Endothelial cell of umbilical vein (primary cell): ENCODE data around the gene KIAA1217. TPM values are rescaled to one million over a fixed set of nuclear protein-coding genes. Genes with fewer than 3 reads are reported as not detected.

Experiments
- BruUV-seq: library from RNA; stranded (reverse); fragments of 400-500 nt; replicated peaks from 2 replicates; lab custom pipeline; 2021; lab: Mats Ljungman, UMichigan
- CTCF ChIA-PET: fragments of 300-600, 350-600 bp; sonication (Branson Sonifier 250); formaldehyde crosslinking; loops from one replicate; lab custom pipeline; 2021; ENCODE audit warnings: antibody characterized with exemption, inconsistent platforms; lab: Charles Lee
- POLR2A ChIA-PET: fragments of 300-600, 350-600 bp; sonication (Branson Sonifier 250); formaldehyde crosslinking; loops from one replicate; lab custom pipeline; 2021; ENCODE audit warnings: antibody characterized with exemption, inconsistent platforms; lab: Charles Lee
- DNase-seq: peaks from one replicate; pipeline ENCODE4 v3.0.0-alpha.2; 2011; ENCODE audit warnings: low read depth, low spot score
- FAIRE-seq: peaks from 2 replicates; lab custom pipeline; 2011; peaks lifted over from hg19 to GRCh38; lab: Jason Lieb, UNC
- H2AFZ ChIP-seq: 2 replicates; pipeline ENCODE4 v1.6.0; 2012; ENCODE audit warnings: low read depth, low read length, control low read depth, inconsistent platforms
- H3K27ac ChIP-seq: 2 replicates; pipeline ENCODE4 v1.5.1; 2011; ENCODE audit warnings: low read depth, mild to moderate bottlenecking, control low read depth, low read length, moderate library complexity; ENCODE audit not compliant: insufficient read depth
- H3K27me3 ChIP-seq, 2 experiments: 2 replicates each; pipeline versions ENCODE4 v1.6.0 to v1.6.1; 2011; ENCODE audit warnings: low read length in 2 of 2, mixed read lengths in 1 of 2; ENCODE audit not compliant: control insufficient read depth in 2 of 2, insufficient read depth in 2 of 2
- H3K36me3 ChIP-seq, 2 experiments: 2 replicates in 1 of 2; 3 replicates in 1 of 2; pipeline ENCODE4 v1.5.1; 2011; ENCODE audit warnings: low read length in 2 of 2, mild to moderate bottlenecking in 1 of 2, moderate library complexity in 1 of 2; ENCODE audit not compliant: control insufficient read depth in 2 of 2, insufficient read depth in 2 of 2; ENCODE audit errors: extremely low read depth in 1 of 2
- H3K4me1 ChIP-seq: 3 replicates; pipeline ENCODE4 v1.5.1; 2011; ENCODE audit warnings: mild to moderate bottlenecking, low read length; ENCODE audit not compliant: control insufficient read depth, insufficient read depth; ENCODE audit errors: extremely low read depth
- H3K4me2 ChIP-seq: 2 replicates; pipeline ENCODE4 v1.6.1; 2011; ENCODE audit warnings: low read length, control low read depth, mixed read lengths; ENCODE audit not compliant: insufficient read depth
- H3K4me3 ChIP-seq, 3 experiments: fragments of 200-600 bp in 1 of 3; sonication (generic), shearing (Covaris generic) in 1 of 3; replicated peaks in 1 of 3; 2 replicates each; pipeline ENCODE4 v1.5.1; 2011 to 2016; ENCODE audit warnings: control low read depth in 3 of 3, low read length in 3 of 3, mild to moderate bottlenecking in 2 of 3, inconsistent platforms in 1 of 3, low read depth in 1 of 3, moderate library complexity in 1 of 3; ENCODE audit not compliant: insufficient read depth in 1 of 3
- H3K79me2 ChIP-seq: 2 replicates; pipeline ENCODE4 v1.6.0; 2012; ENCODE audit warnings: low read length, inconsistent platforms; ENCODE audit not compliant: control insufficient read depth, insufficient read depth
- H3K9ac ChIP-seq: replicated peaks from 2 replicates; pipeline ENCODE3; 2011; ENCODE audit warnings: low read length, control low read depth; ENCODE audit not compliant: insufficient read depth; ENCODE audit errors: extremely low read depth
- H3K9me1 ChIP-seq: replicated peaks from 3 replicates; pipeline ENCODE4 v1.6.0; 2011; ENCODE audit warnings: mild to moderate bottlenecking, low read length; ENCODE audit not compliant: control insufficient read depth, insufficient read depth; ENCODE audit errors: extremely low read depth
- H3K9me3 ChIP-seq: replicated peaks from 2 replicates; pipeline ENCODE4 v1.5.1; 2012; ENCODE audit warnings: low read length, inconsistent platforms; ENCODE audit not compliant: control insufficient read depth, insufficient read depth
- H4K20me1 ChIP-seq: replicated peaks from 2 replicates; pipeline ENCODE3; 2011; ENCODE audit warnings: mild to moderate bottlenecking, low read length; ENCODE audit not compliant: control insufficient read depth, insufficient read depth; ENCODE audit errors: extremely low read depth
- EZH2 ChIP-seq: IDR thresholded peaks from 2 replicates; pipeline ENCODE4 v1.6.1; 2012; ENCODE audit warnings: borderline replicate concordance, low read depth, mild to moderate bottlenecking, moderate library complexity, low read length, inconsistent platforms; ENCODE audit not compliant: severe bottlenecking
- FOS ChIP-seq: IDR thresholded peaks from 2 replicates; pipeline ENCODE4 v1.6.1; 2011; ENCODE audit warnings: mild to moderate bottlenecking, low read length, moderate library complexity, borderline replicate concordance; ENCODE audit not compliant: insufficient read depth
- GATA2 ChIP-seq: IDR thresholded peaks from 2 replicates; pipeline ENCODE4 v1.7.0; 2011; ENCODE audit warnings: low read depth, mild to moderate bottlenecking, moderate library complexity, mixed read lengths, low read length; ENCODE audit not compliant: insufficient read length, insufficient read depth
- JUN ChIP-seq: IDR thresholded peaks from 2 replicates; pipeline ENCODE4 v1.6.1; 2011; ENCODE audit warnings: borderline replicate concordance, low read depth; ENCODE audit not compliant: insufficient read length, insufficient read depth
- MYC ChIP-seq: IDR thresholded peaks from one replicate; pipeline ENCODE4 v1.6.1; 2011; ENCODE audit warnings: mild to moderate bottlenecking, low read depth, low read length
- POLR2A ChIP-seq: IDR thresholded peaks from 2 replicates; pipeline ENCODE4 v1.6.1; 2012; ENCODE audit warnings: low read depth, mild to moderate bottlenecking, control low read depth, low read length
- POLR2AphosphoS5 ChIP-seq: IDR thresholded peaks from 2 replicates; pipeline ENCODE4 v1.6.1; 2012; ENCODE audit warnings: low read depth, mild to moderate bottlenecking, control low read depth, low read length, moderate library complexity; ENCODE audit not compliant: insufficient read depth
- dilution Hi-C: fragments of 300-500 bp; cut with MboI; formaldehyde crosslinking; loops from one replicate; pipeline ENCODE4 v1.15.0; 2019; ENCODE audit warnings: low sequenced_read_pairs; ENCODE audit not compliant: extremely low pct_ligation_motif_present
- intact Hi-C: fragments of 100-400 bp; cut with micrococcal nuclease; formaldehyde crosslinking; loops from one replicate; pipeline ENCODE4 v1.10.0; 2022
- polyA plus RNA-seq, 4 experiments: library from polyadenylated mRNA; depleted of rRNA in 3 of 4; stranded (reverse) in 3 of 4; unstranded in 1 of 4; fragments of >200 nt; gene quantifications; 2 replicates each; pipeline versions ENCODE4 v1.2.1 to v1.2.3, GENCODE V29; 2011 to 2012; ENCODE audit warnings: missing spikeins in 1 of 4
- total RNA-seq: library from RNA; stranded (reverse); gene quantifications from 2 replicates; pipeline ENCODE4 v1.2.3, GENCODE V29; 2021
- TF ChIP-seq, protein P1 (sequence below), 2 donors: IDR thresholded peaks; 1 replicate in 1 of 2; 2 replicates in 1 of 2; pipeline ENCODE4 v1.5.1; 2011; ENCODE audit warnings: low read length in 2 of 2, mild to moderate bottlenecking in 2 of 2, moderate library complexity in 2 of 2, control low read depth in 1 of 2, inconsistent platforms in 1 of 2, low read depth in 1 of 2; ENCODE audit not compliant: insufficient read depth in 1 of 2; ENCODE audit errors: extremely low read depth in 1 of 2
- TF ChIP-seq, protein P2 (sequence below): IDR thresholded peaks from 2 replicates; pipeline ENCODE4 v1.6.1; 2011; ENCODE audit not compliant: insufficient read depth, insufficient read length

Gene KIAA1217
- total and polyA plus RNA-seq, 2 donors (not counting 3 experiments of a cell fraction or from before 2014, with no cell fraction given), result 0.83 to 10.3 TPM

DNA sequence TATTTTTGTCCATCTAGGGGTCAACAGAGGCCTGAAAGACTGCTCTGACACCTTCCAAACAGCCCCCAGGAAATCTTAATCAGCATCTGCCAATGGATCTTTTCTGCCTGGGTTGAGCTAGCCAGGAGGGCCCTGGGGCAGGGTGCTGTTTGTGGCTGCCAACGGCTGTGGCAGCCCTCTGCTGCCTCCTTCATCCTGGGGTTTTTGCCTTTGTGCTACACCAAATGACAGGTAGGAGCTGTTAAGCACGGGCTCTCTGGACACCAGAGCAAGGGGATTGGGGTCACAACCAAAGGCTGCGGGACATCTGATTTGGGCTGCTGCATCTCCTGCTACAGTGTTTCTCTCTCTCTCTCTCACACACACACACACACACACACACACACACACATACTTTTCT, 2.0 kb upstream of the KIAA1217 start:
- Histone ChIP-seq H3K9ac (no peak overlapping the region), H3K79me2 (no peaks in the 10 kb centered on the region), H2AFZ (no peak overlapping the region), H3K4me2 (no peak overlapping the region), H3K9me3 (no peaks in the 10 kb centered on the region), H3K27ac (no peak overlapping the region), H4K20me1 (no peaks in the 10 kb centered on the region), H3K4me1 (no peaks in the 10 kb centered on the region), H3K27me3 (no peaks in the 10 kb centered on the region), H3K9me1 (no peaks in the 10 kb centered on the region), H3K4me3 (no peak overlapping the region), H3K36me3 (no peaks in the 10 kb centered on the region)
- BruUV-seq, result no TSS peak
- intact Hi-C loops (no loop called here), dilution Hi-C loops (no loop called here)
- FAIRE-seq (no peak), DNase-seq (no peak)
- TF ChIP-seq, protein P1, sequence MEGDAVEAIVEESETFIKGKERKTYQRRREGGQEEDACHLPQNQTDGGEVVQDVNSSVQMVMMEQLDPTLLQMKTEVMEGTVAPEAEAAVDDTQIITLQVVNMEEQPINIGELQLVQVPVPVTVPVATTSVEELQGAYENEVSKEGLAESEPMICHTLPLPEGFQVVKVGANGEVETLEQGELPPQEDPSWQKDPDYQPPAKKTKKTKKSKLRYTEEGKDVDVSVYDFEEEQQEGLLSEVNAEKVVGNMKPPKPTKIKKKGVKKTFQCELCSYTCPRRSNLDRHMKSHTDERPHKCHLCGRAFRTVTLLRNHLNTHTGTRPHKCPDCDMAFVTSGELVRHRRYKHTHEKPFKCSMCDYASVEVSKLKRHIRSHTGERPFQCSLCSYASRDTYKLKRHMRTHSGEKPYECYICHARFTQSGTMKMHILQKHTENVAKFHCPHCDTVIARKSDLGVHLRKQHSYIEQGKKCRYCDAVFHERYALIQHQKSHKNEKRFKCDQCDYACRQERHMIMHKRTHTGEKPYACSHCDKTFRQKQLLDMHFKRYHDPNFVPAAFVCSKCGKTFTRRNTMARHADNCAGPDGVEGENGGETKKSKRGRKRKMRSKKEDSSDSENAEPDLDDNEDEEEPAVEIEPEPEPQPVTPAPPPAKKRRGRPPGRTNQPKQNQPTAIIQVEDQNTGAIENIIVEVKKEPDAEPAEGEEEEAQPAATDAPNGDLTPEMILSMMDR (IDR thresholded peaks at IDR 0.05; ENCODE audit: extremely low read depth in 1 of 2, insufficient read depth in 1 of 2, low read depth in 1 of 2, low read length in 2 of 2), result no peak
- TF ChIP-seq EZH2 (no peak), POLR2AphosphoS5 (no peak), JUN (no peak), POLR2A (no peak), MYC (no peak), GATA2 (no peak), FOS (no peak)
- TF ChIP-seq, protein P2, sequence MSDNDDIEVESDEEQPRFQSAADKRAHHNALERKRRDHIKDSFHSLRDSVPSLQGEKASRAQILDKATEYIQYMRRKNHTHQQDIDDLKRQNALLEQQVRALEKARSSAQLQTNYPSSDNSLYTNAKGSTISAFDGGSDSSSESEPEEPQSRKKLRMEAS, result no peak
- ChIA-PET POLR2A (no interaction called here), CTCF (interaction anchor here (1.2 kb wide), 1 partner anchor 13 kb away, joined by 4 read pairs; no protein-coding TSS in a partner anchor)
